GM18951 (cell line): ENCODE measurements around the gene FAM193A.
"Not testable (repeated sequence)": the region's sequence is repeated elsewhere in the genome, so short reads cannot be mapped to it uniquely, and the experiment has no call there.

Experiments
- POLR2A ChIP-seq: IDR thresholded peaks from 4 replicates; pipeline ENCODE4 v1.6.1; 2011; ENCODE audit warnings: mild to moderate bottlenecking; ENCODE audit not compliant: insufficient read length, insufficient read depth; ENCODE audit errors: extremely low read depth
- in situ Hi-C: fragments of 300-500 bp; cut with MboI; formaldehyde crosslinking; loops from one replicate; pipeline ENCODE4 v1.12.0; 2022; ENCODE audit warnings: low sequenced_read_pairs, mixed read lengths, inconsistent platforms; ENCODE audit not compliant: unreplicated experiment

The FAM193A gene

DNA sequence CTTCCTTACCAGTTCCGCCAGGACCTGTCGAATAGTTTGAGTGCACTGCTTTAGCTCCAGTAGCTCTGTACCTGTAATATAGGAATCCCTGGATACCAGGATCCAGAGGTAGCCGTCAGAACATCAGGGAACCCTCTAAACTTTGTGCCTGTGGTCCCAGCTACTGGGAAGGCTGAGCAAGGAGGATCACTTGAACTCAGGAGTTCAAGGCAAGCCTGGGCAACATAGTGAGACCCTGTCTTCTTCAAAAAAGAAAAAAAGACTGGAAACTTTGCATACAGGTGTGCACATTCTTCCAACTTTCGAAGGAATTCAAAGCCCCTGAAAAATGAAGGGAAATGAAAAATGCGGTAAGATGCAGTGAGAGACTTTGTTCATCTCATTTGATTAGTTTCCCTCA is 32.6 kb upstream of the FAM193A start:
- no peak for TF ChIP-seq POLR2A
- in situ Hi-C loops, result no loop called here

DNA sequence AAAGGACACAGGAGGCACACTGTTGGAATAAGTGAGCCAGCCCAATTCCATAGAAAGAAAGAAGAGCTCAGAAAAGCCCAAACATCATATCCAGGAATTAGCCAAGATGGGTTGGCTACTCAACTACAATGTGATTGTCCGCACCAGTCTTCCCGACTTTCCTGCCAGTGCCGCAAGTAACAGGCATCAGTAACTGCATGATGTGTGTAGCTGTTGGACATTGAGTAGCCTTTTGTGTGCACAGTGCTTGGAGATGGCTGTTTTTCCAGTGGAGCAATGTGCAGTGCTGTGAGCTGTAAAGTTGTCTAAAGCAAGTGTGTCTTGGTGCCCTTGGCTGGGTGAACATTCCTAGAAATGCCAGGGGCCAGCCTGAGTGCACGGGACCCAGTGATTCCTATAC is 29.2 kb upstream of the FAM193A start:
- in situ Hi-C loops, result no loop called here
- TF ChIP-seq POLR2A, result no peak

DNA sequence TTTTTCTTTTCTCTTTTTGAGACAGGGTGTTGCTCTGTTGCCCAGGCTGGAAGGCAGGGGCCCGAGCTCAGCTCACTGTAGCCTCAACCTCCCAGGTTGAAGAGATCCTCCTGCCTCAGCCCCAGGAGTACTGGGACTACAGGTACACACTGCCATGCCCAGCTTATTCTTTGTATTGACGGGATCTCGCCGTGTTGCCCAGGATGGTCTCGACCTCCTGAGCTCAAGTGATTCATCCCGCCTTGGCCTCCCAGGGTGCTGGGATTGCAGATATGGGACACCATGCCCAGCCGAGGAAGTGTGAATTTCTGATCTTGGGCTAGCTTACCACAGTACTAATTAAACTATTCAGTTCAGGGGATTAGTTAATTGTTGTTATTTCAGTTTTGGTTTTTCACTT is 28.6 kb upstream of the FAM193A start:
- in situ Hi-C loops, result no loop called here
- no peak for TF ChIP-seq POLR2A

DNA sequence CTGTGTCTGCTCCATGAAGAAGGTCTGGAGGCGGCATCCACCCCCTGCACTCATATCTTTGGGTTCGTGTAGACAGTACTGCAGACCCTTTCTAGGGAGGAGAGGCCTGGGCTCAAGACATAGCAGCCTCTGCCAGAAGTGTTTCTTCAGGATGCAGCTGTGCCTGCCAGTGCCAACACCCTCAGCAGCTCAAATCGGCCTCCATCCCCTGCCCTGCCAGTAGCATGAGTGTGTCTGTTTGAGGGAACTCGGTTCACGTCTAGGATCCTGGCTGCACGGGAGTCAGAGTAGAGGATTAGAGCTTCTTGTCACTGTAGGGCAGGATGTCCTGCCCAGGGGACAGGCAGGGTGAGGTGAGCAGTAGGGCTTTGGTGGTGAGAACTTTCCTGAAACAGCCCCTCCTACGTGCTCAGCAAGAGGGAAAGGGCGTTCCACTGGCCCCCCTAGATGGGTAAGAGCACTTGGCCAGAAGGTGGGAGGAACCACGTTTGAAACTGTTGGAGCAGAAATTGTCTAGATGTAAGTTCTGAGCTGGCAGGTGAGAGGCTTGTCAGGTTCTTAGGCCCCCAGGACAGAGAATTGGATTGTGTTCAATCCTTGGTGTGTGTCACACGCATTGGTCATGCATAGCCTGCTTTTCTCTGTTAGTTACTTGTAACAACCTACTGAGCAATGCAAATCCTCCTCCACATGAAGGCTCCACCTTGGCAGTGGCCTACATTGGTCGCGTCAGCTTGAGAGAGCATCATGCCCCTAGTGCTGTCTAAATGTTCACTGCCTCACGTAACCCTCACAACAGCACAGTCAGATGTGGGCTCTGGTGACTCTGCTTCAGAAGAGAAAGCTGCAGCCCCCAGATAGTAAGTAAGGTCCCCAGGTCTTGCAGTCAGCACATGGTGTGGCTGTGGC is 25.8 kb upstream of the FAM193A start:
- no peak for TF ChIP-seq POLR2A
- in situ Hi-C loops, result no loop called here

DNA sequence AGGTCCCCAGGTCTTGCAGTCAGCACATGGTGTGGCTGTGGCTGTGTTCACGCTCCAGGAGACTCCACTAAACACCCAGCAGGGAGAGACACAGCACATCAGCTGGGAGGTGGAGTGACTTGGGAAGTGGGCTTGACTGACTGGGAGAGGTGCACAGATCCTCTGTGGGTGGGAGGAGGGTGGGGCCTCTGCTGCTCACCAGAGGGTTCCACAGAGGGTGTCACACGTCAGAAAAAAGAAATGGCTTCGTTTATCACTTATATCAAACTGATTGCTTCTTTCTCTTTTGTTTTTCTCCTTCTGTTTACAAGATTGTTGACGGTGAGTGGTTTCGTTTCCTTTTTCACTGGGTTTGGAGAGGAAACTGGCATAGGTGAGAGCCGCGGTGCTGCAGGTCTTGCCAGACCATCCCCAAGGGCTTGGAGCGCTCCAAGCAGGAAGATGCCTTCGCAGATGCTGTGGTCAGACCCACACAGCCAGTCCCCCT is 24.8 kb upstream of the FAM193A start:
- in situ Hi-C loops, result no loop called here
- no peak for TF ChIP-seq POLR2A

DNA sequence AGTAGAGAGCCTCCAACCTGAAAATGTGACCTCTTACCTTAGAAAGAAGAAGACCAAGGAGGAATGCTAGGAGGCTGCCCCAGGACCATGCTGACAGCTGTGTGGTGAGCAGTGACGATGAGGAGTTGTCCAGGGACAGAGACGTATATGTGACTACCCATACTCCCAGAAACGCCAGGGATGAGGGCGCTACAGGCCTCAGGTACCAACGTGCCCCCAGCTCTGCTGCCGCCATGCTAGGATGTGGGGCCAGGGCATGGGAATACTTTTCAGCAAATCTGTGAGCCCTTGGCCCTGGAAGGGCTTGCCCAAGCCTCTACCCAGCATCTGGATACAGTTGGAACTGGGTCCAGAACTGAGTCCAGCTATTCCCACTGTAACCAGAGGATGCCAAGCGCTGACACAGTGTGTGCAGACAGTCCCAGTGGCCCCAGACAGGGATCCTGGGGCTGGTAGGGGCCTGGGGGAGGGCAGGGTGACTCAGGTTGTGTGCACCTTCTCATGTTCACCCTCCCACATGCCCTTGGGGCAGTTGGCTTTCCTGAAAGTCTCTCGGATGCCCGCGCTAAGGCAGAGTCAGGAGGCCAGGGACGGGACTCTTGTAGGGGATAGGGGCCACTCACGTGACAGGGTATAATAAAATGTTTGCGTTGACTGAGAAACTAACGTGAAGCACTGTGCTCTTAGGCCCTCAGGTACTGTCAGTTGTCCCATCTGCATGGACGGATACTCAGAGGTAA is 23.9 kb upstream of the FAM193A start:
- in situ Hi-C loops, result no loop called here
- TF ChIP-seq POLR2A, result no peak

DNA sequence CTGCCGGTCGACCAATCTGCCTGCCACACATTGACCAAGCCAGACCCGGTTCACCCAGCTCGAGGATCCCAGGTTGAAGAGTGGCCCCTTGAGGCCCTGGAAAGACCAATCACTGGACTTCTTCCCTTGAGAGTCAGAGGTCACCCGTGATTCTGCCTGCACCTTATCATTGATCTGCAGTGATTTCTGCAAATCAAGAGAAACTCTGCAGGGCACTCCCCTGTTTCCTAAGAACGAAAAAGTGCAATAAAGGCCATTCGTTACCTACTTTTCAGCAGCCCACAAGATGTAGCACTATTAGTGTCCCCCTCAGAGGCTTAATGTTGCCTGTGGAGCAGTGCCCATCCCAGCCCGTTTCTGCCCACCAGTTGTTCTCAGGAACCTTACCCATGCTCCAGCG is 22.3 kb upstream of the FAM193A start:
- in situ Hi-C loops, result not testable (repeated sequence)

DNA sequence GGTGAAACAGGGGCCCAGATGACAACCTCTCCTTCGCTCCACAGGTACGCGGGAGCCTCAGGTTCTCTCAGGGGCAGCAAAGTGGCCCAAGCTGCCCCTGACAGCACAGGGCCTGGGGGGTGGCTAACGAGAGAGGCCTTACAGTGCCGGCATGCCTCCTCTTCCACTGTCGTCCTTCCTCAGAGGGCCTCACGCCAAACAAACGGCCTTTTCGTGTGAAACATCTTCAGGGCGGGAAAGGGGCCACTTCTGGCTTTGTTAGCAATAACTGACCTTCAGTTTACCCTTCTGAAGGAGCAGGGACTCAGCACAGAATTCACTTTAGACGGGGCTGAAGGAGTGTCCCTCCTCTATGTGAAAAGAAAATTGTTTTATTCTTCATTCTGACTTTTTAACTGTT is 21.5 kb upstream of the FAM193A start:
- in situ Hi-C loops, result not testable (repeated sequence)

DNA sequence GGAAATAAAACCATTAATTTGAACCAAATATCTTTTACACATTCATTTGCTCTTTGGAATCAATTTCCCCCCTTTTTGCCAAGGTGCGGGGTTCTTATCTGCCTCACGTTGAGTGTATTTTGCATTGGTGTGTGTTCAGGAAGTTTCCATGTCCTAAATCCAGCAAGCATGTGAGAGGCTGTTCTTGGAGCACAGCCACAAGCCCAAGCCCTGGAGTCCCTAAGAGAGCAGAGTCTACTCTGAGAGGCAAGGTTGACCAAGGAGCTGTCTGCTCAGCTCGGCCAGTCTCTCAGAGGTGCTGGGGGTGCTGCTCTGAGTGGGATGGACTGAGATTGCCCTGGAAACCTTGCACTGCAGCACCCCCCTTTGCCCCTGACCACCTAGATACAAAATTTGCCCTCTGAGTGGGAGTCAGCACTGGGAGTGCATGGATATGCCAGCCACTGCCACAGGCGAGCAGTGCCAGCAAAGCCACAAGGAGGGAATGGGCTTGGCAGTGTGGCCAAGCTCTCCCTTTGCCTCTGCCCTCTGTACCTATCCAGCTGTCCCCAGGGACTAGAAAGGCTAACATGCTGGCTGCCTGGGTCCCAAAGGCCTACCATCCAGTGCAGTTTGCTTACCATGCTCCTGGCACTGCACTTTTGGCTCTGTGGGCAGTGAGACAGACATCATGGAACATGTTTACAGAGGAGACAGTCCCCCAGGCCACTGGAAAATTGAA is 20.5 kb upstream of the FAM193A start:
- TF ChIP-seq POLR2A, result no peak
- in situ Hi-C loops, result no loop called here

DNA sequence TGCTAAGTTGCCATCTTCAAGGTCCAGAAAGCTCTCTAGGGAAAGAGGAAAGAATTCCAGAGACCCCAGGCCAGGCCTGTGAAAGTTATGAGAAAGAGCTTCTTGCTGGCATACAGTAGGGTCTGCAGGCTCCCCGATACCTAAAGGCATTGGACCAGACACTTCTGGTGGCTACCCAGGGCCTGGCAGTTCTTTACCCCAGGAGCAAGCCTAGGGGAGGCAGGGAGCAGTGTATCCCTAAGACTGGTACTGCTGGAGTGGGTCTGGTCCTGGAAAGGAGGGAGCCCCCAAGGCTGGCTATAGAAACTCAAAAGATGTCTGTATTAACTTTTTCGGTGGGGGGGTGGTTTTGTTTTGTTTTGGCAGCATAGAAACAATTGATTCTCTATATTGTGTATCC is 19.8 kb upstream of the FAM193A start:
- in situ Hi-C loops, result no loop called here
- TF ChIP-seq POLR2A, result no peak

DNA sequence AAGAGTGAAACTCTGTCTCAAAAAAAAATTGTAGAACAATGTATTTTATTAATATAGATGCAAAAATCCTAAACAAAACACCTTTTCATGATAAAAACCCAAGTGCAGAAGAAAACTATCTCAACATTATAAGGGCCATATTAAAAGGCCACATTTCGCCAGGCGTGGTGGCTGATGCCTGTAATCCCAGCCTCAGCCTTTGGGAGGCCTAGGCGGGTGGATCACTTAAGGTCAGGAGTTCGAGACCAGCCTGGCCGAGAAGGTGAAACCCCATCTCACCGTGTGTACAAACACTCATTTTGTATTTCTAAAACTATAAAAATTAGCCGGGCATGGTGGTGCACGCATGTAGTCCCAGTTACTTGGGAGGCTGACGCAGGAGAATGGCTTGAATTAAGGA is 9.9 kb upstream of the FAM193A start:
- in situ Hi-C loops, result no loop called here
- TF ChIP-seq POLR2A, result no peak

DNA sequence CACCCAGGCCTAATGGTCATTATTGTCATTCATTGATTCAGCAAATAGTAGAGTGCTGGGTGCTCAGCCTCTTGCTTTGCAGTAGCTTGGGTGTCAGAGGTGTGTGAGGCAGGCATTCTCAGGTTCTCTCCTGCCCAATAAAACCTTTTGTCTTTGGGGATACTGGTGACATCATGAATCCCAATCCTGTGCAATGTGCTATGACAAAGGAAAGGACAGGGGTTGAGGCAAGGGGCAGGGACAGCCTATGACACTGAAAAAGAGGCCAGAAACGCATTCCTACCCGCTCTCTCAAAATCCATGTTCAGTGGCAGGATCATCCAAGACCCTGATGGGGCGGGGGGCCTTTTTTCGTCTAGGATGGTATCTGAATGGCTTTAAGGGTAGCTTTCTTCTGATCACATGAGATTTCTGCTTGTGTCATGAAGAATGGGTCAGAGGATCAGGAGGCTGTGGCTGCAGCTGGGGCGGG is 1.5 kb upstream of the FAM193A start:
- no peak for TF ChIP-seq POLR2A
- in situ Hi-C loops, result no loop called here
